Fibroblast of skin of scalp (primary cell): ENCODE measurements around the gene FOXF2. TPM values are rescaled to one million over a fixed set of nuclear protein-coding genes. Genes with fewer than 3 reads are reported as not detected.
"Not testable (repeated sequence)": the region's sequence is repeated elsewhere in the genome, so short reads cannot be mapped to it uniquely, and the experiment has no call there.

ENCODE experiments used
- DNase-seq: peaks from one replicate; pipeline ENCODE4 v3.0.0-alpha.2; 2013
- polyA plus RNA-seq, 2 experiments: library from polyadenylated mRNA; unstranded; fragments of 120-200 nt; gene quantifications; one replicate each; pipeline ENCODE4 v1.2.1, GENCODE V29; 2013; ENCODE audit not compliant: insufficient read length in 2 of 2

The FOXF2 gene
- 0.60 TPM for polyA plus RNA-seq (2013, experiment 1 of 2; ENCODE audit: insufficient read length)
- polyA plus RNA-seq (2013, experiment 2 of 2; ENCODE audit: insufficient read length): 0.52 TPM

DNA sequence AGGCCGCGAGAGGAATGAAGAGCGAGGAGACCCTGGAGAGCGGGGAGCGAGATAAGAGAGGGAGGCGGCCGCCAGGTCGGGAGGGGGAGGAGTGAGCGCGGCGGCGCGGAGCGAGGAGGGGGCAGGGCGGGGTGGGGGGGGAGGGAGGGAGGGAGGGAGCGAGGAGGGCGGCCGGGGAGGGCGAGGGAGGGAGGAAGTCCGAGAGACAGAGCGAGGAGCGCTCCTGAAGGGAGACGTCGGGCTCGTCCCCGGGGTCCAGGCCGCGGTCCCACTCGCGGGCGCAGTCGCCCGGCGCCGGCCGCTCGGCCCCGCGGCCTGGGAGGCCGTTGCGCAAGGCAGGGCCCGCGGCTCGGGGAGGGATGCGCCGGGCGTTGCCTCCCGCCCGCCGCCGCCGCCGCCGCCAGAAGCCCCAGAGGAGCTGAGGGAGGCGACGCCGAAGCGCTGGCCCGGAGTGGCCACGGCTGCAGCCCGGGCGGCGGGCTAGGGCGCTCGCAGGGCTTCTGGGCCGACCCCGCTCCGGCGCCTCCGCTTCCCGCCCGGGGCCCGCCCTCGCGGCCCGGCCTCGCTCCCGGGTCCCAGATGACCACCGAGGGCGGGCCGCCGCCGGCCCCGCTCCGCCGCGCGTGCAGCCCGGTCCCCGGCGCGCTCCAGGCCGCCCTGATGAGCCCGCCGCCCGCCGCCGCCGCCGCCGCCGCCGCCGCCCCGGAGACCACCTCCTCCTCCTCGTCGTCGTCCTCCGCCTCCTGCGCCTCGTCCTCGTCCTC, at the start of gene FOXF2:
Gene FOXF2 (plus strand): TSS at position 208 of the 764 bp plus-strand sequence. CDS start 372 bp downstream, at position 580.
- DNase-seq: no peak

DNA sequence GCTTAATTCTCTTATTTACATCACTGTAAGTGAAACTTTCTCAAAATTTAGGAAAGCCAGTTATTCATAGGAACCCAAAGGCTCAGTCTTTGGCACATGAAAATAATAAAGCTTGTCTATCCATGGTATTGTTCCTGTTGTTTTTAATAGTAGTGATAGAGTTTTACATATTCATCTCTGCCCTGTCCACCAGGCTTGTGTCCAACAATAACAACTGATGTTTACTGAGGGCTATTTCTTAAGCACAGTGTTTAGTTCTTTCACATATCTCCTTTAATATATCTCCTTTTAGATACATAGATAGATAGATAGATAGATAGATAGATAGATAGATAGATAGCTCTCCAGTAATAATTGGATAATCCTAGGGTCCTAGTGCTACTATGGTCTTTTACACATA, 43.3 kb upstream of the FOXF2 start:
- no peak for DNase-seq

DNA sequence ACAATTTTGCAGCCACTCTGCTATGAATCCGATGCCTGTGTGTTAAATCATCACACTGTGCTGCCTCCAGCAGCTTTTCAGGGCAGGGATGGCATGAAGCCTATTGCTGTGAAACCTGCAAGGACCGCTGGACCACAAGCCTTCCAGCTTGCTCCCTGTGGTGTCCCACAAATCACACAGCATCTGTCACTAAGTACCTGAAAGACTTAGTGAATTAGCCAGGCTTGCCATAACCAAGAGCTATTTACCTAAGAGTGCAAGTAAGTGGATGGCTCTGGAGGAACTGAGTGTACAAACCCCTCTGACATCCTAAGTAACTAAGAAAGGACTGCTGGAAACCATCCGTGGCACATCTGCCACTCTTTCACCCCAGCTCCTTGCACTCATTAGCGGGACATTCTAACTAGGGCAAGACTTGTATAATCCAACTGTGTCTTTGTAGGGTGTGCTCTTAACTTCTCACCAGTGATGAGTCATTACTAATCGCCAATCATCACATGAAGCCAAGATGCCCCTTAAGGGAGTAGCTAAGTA, 42.8 kb upstream of the FOXF2 start:
- DNase-seq: no peak

DNA sequence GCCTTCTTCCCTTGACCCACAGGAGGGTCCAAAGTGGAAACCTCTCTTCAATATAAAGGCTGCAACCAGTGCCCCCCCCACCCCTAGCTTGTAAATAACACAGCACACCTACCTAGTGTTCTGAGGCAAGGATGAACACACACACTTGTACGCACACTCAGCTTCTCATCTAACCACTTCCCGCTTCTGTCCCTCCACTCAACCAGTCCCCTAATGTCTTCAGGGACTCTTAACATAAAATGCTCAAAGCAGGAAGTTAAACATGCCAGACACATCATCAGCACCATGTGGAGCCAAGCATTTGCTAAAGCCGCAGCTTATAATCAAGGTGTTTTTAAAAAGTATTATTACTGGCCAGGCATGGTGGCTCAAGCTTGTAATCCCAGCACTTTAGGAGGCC, 42.2 kb upstream of the FOXF2 start:
- no peak for DNase-seq

DNA sequence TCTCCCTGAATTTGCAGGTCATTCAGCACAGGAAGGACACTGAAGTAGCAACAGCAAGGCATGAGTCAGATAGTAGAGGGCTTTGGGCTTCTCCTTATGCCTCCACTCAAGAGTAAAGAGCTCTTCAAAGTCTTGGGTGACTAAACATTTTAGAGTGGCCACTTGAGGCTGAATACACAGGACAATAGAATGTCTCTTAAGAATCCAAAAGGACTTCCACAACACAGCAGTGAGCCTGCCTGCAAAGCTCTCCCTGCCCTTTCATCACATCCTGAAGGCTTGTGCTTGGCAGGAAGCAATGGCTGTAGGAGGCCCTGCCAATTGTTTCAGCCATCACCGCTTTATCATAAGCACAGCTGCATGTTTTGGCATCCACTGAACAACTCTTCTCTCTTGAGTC, 40.7 kb upstream of the FOXF2 start:
- DNase-seq: no peak

DNA sequence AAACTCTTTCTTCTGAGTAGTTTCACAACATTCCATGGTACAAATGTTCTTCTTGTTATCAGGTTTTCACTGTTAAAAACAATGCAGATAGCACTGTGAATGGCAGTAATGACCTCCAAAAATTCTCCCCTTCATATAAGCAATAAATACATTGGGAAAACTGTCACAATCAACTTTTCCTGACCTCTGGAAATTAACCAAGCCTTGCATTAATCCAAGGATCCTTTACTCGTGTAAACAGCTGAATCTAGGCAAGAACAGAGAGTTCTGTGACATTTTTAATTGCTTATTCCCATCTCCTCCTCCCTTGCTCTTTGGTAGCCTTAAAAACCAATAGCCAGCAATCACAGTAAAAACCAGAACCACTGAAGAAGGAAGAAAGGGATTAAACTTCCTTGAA, 39.7 kb upstream of the FOXF2 start:
- DNase-seq: no peak

DNA sequence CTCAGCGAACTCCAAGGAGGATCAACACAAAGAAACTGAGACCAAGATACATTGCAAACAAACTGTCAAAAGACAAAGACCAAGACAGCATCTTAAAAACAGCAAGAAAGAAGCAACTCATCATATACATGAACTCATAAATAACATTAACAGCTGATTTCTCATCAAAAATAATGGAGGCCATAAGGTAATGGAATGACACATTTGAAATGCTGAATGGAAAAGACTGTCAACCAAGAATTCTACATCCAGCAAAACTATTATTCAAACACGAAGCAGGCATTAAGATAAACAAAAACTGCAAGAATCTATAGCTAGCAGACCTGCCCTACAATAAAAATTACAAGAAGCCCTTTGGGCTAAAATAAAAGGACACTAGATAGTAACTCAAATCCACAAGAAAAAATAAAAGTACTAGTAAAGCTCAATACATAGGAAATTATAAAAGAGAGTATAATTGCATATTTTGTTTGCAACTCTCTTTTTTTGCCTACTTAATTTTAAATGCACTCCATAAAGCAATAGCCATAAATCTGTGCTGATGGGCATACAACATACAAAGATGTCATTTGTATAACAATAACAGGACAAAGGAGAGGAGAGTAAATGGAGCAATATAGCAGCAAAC, 37.9 kb upstream of the FOXF2 start:
- no peak for DNase-seq

DNA sequence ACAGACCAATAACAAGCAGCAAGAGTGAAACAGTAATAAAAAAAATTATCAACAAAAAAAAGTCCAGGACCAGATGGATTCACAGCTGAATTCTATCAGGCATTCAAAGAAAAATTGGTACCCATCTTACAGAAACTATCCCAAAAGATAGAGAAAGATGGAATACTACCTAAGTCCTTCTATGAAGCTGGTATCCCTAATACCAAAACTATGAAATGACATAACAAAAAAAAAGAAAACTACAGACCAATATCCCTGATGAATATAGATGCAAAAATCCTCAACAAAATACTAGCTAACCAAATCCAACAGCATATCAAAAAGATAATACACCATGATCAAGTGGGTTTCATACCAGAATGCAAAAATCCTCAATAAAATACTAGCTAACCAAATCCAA, 34.3 kb upstream of the FOXF2 start:
- DNase-seq: not testable (repeated sequence)

DNA sequence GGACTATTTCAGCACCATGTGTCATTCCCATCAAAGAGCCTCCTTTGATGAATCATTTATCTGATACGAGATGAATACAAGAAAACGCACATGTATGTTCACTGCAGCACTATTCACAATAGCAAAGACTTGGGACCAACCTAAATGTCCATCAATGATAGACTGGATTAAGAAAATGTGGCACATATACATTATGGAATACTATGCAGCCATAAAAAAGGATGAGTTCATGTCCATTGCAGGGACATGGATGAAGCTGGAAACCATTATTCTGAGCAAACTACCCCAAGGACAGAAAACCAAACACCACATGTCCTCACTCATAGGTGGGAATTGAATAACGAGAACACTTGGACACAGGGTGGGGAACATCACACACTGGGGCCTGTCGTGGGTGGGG, 27.7 kb upstream of the FOXF2 start:
- DNase-seq: not testable (repeated sequence)

DNA sequence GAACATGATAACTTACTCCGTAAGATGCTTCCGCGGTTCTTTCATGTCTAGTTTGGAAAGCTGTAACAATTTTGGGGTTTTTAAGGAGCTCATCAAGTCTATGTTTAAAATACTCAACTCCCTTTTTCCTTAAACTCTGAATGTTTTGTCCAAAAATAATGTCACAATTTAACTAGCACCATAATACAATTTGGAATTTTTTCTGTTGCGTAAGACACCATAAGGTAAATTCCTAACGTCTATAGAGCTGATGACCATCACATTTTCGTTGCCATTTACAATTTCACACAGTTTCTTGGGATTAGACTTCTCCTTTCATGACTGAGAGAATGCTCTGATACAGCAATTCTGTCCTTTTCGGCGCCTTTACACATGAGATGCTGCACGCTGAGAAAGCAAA, 26.7 kb upstream of the FOXF2 start:
- DNase-seq: no peak

DNA sequence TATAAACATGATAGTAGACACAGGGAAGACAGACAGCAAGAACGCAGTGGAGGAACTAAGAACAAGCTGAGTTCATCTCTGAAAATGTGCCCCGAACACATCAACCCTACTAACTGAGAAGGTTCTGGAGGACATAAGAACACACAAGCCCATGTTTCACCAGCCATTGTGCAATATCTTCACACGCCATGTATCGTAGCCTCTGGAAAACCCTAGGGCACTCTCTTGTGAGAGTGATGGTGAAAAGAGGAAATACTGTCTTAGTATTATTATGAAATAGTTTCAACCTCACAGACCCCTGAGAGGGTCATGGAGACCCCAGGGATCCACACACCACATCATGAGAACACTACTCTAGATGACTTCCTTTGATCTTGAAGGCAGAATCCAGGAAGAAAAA, 26.1 kb upstream of the FOXF2 start:
- DNase-seq: no peak

DNA sequence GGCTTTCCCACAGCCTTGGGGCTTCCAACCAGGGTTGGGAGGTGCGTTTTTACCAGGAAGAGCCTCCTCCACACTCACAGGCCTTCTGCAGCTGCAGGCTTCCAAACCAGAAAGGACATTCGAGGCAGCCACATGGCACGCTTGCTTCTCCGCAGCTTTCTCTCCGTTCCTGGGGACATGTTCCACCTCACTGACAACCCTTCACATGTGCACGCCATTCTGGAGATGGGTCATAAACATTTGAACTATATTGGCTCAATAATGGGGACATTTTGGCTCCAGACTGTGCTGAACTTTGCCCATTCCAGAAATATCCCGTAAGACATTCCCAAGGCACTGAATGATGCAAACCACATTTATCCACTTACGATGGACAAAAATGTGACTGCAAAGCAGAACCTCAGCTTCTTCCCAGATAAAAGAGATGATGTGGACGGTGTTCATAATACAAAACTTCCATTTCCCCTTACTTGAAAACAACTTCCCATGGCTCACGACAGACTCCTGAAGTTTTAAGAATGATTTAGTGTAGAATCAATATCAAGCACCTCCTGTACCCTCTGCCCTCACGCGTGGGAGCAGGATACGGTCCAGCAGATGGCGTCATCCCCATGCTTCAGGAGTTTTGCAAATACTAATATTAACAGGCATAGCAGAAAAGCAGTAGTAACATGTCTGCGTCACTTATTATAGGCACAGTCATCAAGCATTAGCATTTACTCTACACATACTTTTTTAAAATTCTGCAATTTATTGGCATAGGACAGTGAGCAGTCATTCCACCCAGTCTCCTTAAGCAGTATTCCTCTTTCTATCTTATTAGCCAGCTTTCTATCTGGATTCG, 25.4 kb upstream of the FOXF2 start:
- no peak for DNase-seq

DNA sequence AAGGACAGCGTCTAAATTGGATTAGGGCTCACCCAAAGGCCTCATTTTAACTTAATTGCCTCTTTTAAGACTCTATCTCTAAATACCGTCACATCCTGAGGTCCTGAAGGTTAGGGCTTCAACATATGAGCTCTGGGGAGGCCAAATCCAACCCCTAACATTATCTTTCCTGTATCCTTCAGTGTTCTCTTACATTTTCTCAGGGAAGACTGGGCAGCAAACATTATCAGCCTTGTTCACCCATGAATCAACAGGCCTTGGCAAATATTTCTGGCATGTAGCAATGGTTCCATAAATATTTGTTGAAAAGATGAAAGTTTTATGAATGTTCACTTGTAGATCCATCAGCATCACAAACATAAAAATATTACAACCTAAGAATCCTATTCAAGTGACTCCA, 24.6 kb upstream of the FOXF2 start:
- no peak for DNase-seq

DNA sequence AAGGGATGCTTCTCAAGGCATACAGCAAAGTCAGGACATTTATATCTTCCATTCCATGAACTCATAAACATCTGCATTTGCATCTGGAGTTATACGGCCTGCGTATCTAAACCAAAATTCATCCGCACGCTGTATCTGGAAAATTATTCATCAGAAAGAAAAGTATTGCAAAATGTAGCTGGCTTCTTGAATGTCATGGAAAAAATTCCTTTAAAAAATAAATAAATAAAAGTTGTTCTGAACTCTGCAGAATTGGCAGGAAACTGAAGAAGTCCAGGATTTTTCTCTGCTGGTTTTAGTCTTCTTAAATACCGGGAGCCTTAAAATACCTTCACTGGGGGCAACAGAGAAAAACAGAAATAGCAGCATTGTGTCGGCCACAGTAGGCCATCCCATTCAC, 23.7 kb upstream of the FOXF2 start:
- no peak for DNase-seq

DNA sequence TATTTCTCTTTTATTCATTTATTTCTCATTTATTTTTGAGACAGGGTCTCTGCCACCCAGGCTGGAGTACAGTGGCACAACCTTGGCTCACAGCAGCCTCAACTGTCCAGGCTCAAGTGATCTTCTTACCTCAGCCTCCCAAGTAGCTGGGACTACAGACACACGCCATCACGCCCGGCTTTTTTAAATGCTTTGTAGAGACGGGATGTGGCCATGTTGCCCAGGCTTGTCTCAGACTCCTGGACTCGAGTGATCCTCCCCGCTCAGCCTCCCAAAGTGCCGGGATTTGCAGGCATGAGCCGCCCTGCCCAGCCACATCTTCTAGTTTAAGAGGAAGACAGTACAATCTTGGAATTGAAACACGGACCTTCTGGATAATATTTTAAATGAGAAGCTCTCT, 21.6 kb upstream of the FOXF2 start:
- DNase-seq: no peak

DNA sequence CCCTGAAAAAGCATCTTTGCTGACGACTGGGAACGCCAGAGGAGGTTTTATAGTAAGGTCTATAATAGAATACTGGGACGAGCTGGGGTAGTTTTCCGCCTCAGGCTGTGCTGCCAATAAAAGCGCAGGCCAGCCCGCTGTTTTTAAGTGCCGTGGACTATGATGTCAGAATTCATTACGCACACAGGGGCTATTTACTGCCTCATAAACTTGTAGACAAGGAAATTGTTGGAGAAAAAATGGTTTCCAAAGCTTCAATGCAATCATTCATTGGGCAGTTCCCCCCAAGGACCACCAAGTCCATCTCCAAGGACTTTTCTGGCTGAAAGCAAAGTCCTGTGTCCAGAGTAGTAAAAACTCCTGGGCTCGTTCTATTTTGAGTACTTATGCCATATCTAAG, 20.4 kb upstream of the FOXF2 start:
- DNase-seq: no peak

DNA sequence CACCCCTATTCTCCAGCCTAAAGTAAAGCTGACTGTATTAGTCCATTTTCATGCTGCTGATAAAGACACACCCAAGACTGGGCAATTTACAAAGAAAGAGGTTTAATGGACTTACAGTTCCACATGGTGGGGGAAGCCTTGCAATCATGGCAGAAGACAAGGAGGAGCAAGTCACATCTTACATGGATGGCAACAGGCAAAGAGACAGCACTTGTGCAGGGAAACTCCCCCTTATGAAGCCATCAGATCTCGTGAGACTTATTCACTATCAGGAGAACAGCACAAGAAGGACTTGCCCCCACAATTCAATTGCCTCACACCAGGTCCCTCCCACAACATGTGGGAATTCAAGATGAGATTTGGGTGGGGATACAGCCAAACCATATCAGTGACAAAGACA, 19.7 kb upstream of the FOXF2 start:
- not testable (repeated sequence) for DNase-seq

DNA sequence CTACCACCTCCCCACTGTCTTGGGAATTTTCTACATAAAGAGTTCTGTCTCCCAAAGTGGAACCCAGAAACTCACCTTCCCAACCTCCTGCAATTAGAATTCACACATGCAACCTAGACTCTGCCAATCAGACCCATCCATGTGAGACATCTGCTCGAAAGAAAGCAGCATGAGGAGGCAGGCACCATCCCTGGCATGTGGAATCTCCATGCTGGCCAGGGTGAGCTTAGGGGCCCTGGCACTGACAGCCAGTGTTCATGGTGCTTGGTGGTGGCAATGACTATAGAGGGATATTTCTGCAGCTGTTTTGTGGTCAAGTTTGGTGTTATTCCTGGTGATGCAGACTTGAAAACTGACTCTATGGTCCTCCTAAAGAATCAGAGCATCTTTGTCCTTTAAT, 17.4 kb upstream of the FOXF2 start:
- no peak for DNase-seq

DNA sequence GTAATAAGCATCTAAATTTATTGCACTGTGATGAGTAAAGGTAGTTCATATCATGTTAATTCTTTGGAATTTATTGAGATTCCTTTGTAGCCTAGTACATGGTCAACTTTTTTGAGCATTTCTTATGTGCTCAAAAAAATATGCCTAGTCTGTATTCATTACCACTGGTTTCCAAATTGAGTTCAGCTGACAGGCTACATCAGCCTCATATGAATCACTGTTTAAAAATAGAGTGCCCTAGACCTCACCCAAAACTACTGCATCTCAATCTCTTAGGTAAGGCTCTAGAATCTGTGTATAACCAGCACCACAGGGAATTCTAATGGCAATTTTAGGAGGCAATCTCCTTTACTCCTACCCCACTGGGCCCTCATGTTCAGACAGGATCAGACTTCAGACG, 16.7 kb upstream of the FOXF2 start:
- DNase-seq: no peak

DNA sequence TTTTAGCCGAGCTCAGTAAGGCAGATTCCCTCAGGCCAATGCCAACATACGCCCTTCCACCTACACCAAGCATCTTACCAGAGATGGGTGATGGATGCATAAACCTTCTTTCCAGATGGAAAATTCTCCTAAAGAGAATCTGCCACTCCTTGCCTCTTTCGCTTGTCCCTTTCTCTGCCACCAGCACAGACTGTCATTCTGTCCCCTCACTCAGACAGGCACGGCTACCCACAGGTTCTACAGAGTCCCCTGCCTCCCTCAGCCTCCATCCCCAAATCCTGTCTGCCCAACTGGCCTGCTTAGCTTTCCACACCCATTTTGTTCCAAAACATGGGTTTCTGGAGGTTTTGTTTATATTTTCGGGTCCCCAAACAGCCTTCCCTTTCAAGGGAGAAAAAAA, 12.7 kb upstream of the FOXF2 start:
- no peak for DNase-seq

DNA sequence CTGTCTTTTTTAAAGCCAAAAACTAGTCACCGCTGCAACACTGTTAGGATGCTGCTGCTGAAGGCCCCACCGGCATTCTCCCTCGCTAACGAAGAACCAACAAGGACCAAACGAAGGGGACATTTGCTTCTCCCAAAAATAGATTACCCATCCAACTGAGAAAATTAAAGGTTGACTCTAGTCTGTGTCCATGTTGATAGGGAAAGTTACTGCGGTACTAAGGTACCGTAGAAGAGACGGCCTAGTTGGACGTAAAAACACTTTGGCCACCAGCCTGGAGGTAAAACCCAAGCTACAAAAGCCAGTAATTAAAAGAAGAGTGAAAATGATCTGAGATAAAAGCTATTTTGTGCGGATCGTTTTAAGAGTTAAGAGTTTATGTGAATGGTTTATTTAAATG, 11.8 kb upstream of the FOXF2 start:
- DNase-seq: no peak

DNA sequence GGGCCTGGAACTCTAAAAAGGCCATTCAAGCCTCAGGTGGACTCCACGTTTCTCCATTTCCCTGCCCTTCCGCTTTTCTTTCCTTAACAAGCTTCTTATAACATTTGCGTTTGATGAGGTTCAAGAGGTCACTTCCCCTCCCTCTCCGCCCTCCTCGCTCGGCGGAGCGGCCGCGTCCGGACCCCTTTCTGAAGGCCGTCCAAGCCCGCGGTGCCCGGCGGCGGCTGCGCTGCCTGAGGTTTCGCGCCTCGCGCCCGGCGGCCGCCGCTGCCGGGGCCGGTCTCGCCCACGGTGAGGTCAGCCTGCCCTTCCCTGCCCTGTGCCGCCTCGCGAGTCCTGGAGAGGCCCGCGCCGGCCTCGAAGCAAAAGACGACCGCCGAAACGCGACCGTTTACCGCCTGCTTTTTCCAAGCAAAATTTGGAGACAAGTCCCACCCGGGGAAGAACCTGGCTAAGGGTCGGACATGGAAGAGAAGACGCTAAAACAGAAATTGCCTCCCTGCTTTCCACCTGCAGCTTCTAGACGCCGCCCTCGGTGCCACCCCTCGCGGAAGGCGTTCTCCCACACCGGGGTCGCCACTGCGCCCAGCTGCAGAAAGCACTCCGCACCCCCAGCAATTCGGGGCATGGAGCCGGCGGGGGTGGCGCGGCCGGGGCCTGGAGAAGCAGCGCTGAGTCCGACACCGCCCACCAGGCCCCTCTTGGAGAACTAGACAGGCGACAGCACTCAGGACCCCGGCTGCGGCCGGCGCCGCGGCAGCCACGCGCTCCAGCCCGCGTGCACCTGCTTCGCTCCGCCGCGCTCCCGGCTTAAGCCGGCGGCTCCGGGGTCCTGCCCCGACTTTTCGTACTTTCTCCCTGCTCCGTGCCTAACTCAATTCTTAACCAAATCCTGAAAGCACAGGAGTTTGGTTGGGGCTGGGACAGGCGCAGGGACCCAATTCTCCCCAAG, 11.0 kb upstream of the FOXF2 start:
- no peak for DNase-seq
